B cell (primary cell): ENCODE measurements around the gene GLYATL3. TPM values are rescaled to one million over a fixed set of nuclear protein-coding genes. Genes with fewer than 3 reads are reported as not detected.
A peak's percentile ranks its signal among the peaks of the same experiment; 100 is the strongest.

Experiments used
- ATAC-seq: fragments of 200-7000 bp; cut with Tn5 transposase; one replicate; pipeline ENCODE4 v1.10.0; 2021; ENCODE audit warnings: low read depth, mild to moderate bottlenecking, moderate number of reproducible peaks, moderate library complexity
- CTCF ChIA-PET: fragments of 350-600 bp; sonication (Branson Sonifier 250); formaldehyde crosslinking; loops from one replicate; lab custom pipeline; 2021; ENCODE audit warnings: antibody characterized with exemption, inconsistent platforms; lab: Charles Lee
- POLR2A ChIA-PET: fragments of 350-600 bp; sonication (Branson Sonifier 250); formaldehyde crosslinking; loops from one replicate; lab custom pipeline; 2021; ENCODE audit warnings: antibody characterized with exemption; lab: Charles Lee
- DNase-seq: peaks from one replicate; pipeline ENCODE4 v3.0.0; 2013
- H2AFZ ChIP-seq: 2 replicates; pipeline ENCODE4 v1.6.1; 2012; ENCODE audit warnings: mild to moderate bottlenecking, low read depth, low read length; ENCODE audit not compliant: insufficient read depth, poor library complexity, severe bottlenecking
- H3K27ac ChIP-seq, 2 donors: 1 replicate in 1 of 2; 2 replicates in 1 of 2; pipeline ENCODE4 v1.5.1; 2012 to 2013; ENCODE audit warnings: low read length in 2 of 2, mild to moderate bottlenecking in 2 of 2, moderate library complexity in 1 of 2
- H3K27me3 ChIP-seq, 4 experiments: fragments of 200-600 bp in 1 of 4; sonication (generic) in 1 of 4; replicated peaks in 1 of 4; 1 replicate in 2 of 4; 2 replicates in 2 of 4; pipeline versions ENCODE4 v1.6.1 to v1.7.0; 2013 to 2016; ENCODE audit warnings: low read length in 3 of 4, mild to moderate bottlenecking in 2 of 4, mixed read lengths in 1 of 4, moderate library complexity in 1 of 4; ENCODE audit not compliant: insufficient read depth in 4 of 4, control insufficient read depth in 3 of 4; ENCODE audit errors: control extremely low read depth in 1 of 4
- H3K36me3 ChIP-seq, 2 experiments: replicated peaks in 1 of 2; 1 replicate in 1 of 2; 2 replicates in 1 of 2; pipeline versions ENCODE4 v1.6.1 to v1.7.1; 2013; ENCODE audit warnings: low read length in 1 of 2; ENCODE audit not compliant: insufficient read depth in 2 of 2, control insufficient read depth in 1 of 2; ENCODE audit errors: control extremely low read depth in 1 of 2, extremely low read depth in 1 of 2
- H3K4me1 ChIP-seq, 2 donors: fragments of 200-600 bp in 1 of 2; sonication (generic) in 1 of 2; 1 replicate in 1 of 2; 2 replicates in 1 of 2; pipeline versions ENCODE4 v1.5.1 to v1.6.1; 2013 to 2017; ENCODE audit warnings: low read length in 2 of 2; ENCODE audit not compliant: control insufficient read depth in 2 of 2, insufficient read depth in 2 of 2
- H3K4me2 ChIP-seq: replicated peaks from 2 replicates; pipeline ENCODE3; 2012; ENCODE audit warnings: mild to moderate bottlenecking, low read depth, low read length; ENCODE audit not compliant: poor library complexity, severe bottlenecking
- H3K4me3 ChIP-seq, 5 experiments: fragments of 200-600 bp in 1 of 5; sonication (generic) in 1 of 5; 1 replicate in 3 of 5; 2 replicates in 2 of 5; pipeline versions ENCODE4 v1.5.1 to v1.7.0; 2011 to 2016; ENCODE audit warnings: low read length in 4 of 5, mild to moderate bottlenecking in 4 of 5, low read depth in 2 of 5, control low read depth in 1 of 5, moderate library complexity in 1 of 5; ENCODE audit not compliant: insufficient read depth in 1 of 5; ENCODE audit errors: control extremely low read depth in 1 of 5, extremely low read depth in 1 of 5
- H3K79me2 ChIP-seq: fragments of 200-600 bp; sonication (generic); one replicate; pipeline ENCODE4 v1.6.0; 2016; ENCODE audit warnings: low read length; ENCODE audit not compliant: control insufficient read depth, insufficient read depth
- H3K9ac ChIP-seq: fragments of 200-600 bp; sonication (generic); 2 replicates; pipeline ENCODE4 v1.6.1; 2017; ENCODE audit warnings: mild to moderate bottlenecking, low read length, moderate library complexity
- H3K9me3 ChIP-seq, 3 donors: one replicate each; pipeline versions ENCODE4 v1.6.1 to v1.7.1; 2013; ENCODE audit warnings: low read length in 2 of 3; ENCODE audit not compliant: control insufficient read depth in 2 of 3, insufficient read depth in 1 of 3; ENCODE audit errors: control extremely low read depth in 1 of 3
- H4K20me1 ChIP-seq: 2 replicates; pipeline ENCODE4 v1.6.0; 2012; ENCODE audit warnings: mild to moderate bottlenecking, low read length; ENCODE audit not compliant: insufficient read depth, control insufficient read depth, poor library complexity, severe bottlenecking
- H3K27ac Mint-ChIP-seq: one replicate; pipeline ENCODE4 v1.8.0; 2021; ENCODE audit warnings: mixed read lengths
- H3K27me3 Mint-ChIP-seq: one replicate; pipeline ENCODE4 v1.8.0; 2021; ENCODE audit warnings: mixed read lengths
- H3K4me1 Mint-ChIP-seq: one replicate; pipeline ENCODE4 v1.8.0; 2021; ENCODE audit warnings: mixed read lengths
- H3K4me3 Mint-ChIP-seq: one replicate; pipeline ENCODE4 v1.8.0; 2021; ENCODE audit warnings: mixed read lengths
- H3K9me3 Mint-ChIP-seq: one replicate; pipeline ENCODE4 v1.8.0; 2022; ENCODE audit warnings: mixed read lengths; ENCODE audit not compliant: insufficient read depth
- EZH2 ChIP-seq: IDR thresholded peaks from 2 replicates; pipeline ENCODE4 v1.6.1; 2012; ENCODE audit warnings: borderline replicate concordance, low read depth, mild to moderate bottlenecking, moderate library complexity, low read length; ENCODE audit not compliant: insufficient read depth, poor library complexity, severe bottlenecking
- WGBS: methylation state at CpG from one replicate; pipeline ENCODE4 v1.1.5; 2013; ENCODE audit warnings: missing lambda C conversion rate; ENCODE audit not compliant: insufficient coverage; 5-methylcytosine and 5-hydroxymethylcytosine counted together
- intact Hi-C: fragments of 100-400 bp; cut with micrococcal nuclease; formaldehyde crosslinking; loops from one replicate; pipeline ENCODE4 v1.10.0; 2022
- polyA plus RNA-seq: library from polyadenylated mRNA; depleted of rRNA; stranded (reverse); fragments of >200 nt; gene quantifications from 2 replicates; pipeline ENCODE4 v1.2.3, GENCODE V29; 2012
- total RNA-seq, 2 donors: library from RNA; stranded (reverse); fragments of 120-200 nt in 1 of 2; gene quantifications; 1 replicate in 1 of 2; 2 replicates in 1 of 2; pipeline versions ENCODE4 v1.2.3 to v1.2.4, GENCODE V29; 2013 to 2022
- TF ChIP-seq, protein P1 (sequence below): fragments of 200-600 bp; IDR thresholded peaks from one replicate; pipeline ENCODE4 v1.8.0; 2022; ENCODE audit warnings: antibody characterized with exemption, mild to moderate bottlenecking

Gene GLYATL3
- total and polyA plus RNA-seq, 2 donors (not counting 1 experiment from before 2014, with no cell fraction given), result not detected

DNA sequence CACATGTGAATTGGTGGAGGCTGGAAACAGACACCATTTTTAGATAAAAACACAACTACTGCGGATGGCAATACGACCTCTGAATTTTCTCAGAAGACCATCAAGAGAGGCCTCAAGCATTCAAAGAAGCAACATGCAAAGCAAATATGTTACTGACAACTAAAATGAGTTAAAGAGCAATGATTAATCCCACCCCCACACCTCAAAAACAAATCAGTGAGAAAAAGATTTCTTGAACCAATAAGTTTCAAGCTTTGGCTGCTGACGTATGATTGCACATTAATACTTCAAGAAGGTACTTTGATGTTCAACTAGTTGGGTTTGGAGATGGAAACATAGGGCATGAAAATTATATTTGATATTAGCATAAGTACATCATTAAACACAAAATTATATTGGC, 37.7 kb upstream of the GLYATL3 start:
- Histone ChIP-seq H4K20me1 (no peaks in the 10 kb centered on the region), H3K4me2 (peak overlapping the region; percentile 87), H3K9me3 (no peaks in the 10 kb centered on the region), H3K4me1 (peaks cover 42 to 43% of the 10 kb centered on the region in 2 donors), H3K79me2 (peaks cover 44% of the 10 kb centered on the region), H3K9ac (peak overlapping the region; percentile 97), H3K27ac (peak overlapping the region in 1 of 2 donors; percentile 92), H3K36me3 (peaks cover 0 to under 1% of the 10 kb centered on the region in 2 experiments), H3K4me3 (peak overlapping the region in 3 of 5 experiments; percentile 78 to 90 (median 82)), H2AFZ (peak overlapping the region; percentile 94), H3K27me3 (no peaks in the 10 kb centered on the region)
- H3K27ac Mint-ChIP-seq, result peak overlapping the region; percentile 95
- ChIA-PET CTCF (no interaction called here), POLR2A (no interaction called here)
- no peaks in the 10 kb centered on the region for H3K9me3 Mint-ChIP-seq
- H3K4me3 Mint-ChIP-seq, result peak overlapping the region; percentile 93
- ATAC-seq (no peak), DNase-seq (peak; percentile 13)
- H3K4me1 Mint-ChIP-seq, result peaks cover 52% of the 10 kb centered on the region
- no CpG with 5 or more reads among the region's 3 CpGs for WGBS
- intact Hi-C loops, result no loop called here
- no peak for TF ChIP-seq EZH2
- no peaks in the 10 kb centered on the region for H3K27me3 Mint-ChIP-seq

DNA sequence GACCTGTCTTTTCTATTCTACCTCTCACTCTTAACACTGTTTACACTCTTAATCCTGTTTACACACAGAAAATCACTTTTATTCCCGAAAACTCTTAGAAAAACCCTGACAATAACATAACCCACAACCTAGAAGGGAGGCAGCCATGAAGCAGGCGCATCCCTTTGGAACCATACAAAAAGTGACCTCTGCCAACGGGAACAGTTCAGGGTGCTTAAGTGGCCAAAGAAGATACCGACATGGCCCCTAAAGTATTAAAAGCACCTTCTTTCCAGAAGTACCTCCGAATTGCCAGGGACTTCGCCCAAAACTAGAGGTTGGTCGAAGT, 37.2 kb upstream of the GLYATL3 start:
- Histone ChIP-seq H3K4me2 (peak overlapping the region; percentile 87), H3K9me3 (no peaks in the 10 kb centered on the region), H3K27ac (peak overlapping the region; percentile 82 to 92), H3K4me3 (peak overlapping the region; percentile 65 to 97 (median 82)), H2AFZ (peak overlapping the region; percentile 94), H3K36me3 (no peaks in the 10 kb centered on the region), H3K79me2 (peaks cover 47% of the 10 kb centered on the region), H3K4me1 (peaks cover 42 to 43% of the 10 kb centered on the region in 2 donors), H3K9ac (peak overlapping the region; percentile 97), H3K27me3 (no peaks in the 10 kb centered on the region), H4K20me1 (no peaks in the 10 kb centered on the region)
- CTCF ChIA-PET, result no interaction called here
- peak overlapping the region; percentile 95 for H3K27ac Mint-ChIP-seq
- POLR2A ChIA-PET, result no interaction called here
- DNase-seq (no peak), ATAC-seq (no peak)
- intact Hi-C loops, result no loop called here
- H3K27me3 Mint-ChIP-seq, result no peaks in the 10 kb centered on the region
- WGBS, result 10% methylated on average over 6 of the region's 7 CpGs
- H3K4me3 Mint-ChIP-seq, result peak overlapping the region; percentile 93
- TF ChIP-seq EZH2, result no peak
- TF ChIP-seq, protein P1, sequence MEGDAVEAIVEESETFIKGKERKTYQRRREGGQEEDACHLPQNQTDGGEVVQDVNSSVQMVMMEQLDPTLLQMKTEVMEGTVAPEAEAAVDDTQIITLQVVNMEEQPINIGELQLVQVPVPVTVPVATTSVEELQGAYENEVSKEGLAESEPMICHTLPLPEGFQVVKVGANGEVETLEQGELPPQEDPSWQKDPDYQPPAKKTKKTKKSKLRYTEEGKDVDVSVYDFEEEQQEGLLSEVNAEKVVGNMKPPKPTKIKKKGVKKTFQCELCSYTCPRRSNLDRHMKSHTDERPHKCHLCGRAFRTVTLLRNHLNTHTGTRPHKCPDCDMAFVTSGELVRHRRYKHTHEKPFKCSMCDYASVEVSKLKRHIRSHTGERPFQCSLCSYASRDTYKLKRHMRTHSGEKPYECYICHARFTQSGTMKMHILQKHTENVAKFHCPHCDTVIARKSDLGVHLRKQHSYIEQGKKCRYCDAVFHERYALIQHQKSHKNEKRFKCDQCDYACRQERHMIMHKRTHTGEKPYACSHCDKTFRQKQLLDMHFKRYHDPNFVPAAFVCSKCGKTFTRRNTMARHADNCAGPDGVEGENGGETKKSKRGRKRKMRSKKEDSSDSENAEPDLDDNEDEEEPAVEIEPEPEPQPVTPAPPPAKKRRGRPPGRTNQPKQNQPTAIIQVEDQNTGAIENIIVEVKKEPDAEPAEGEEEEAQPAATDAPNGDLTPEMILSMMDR, result no peak
- peaks cover 52% of the 10 kb centered on the region for H3K4me1 Mint-ChIP-seq
- H3K9me3 Mint-ChIP-seq, result no peaks in the 10 kb centered on the region
